PC-9 (cell line): ENCODE results near the gene OR2V1.

Experiments
- EZH2 ChIP-seq: fragments of 200-600 bp; sonication (generic); IDR thresholded peaks from 2 replicates; pipeline ENCODE4 v1.8.0; 2017; ENCODE audit warnings: antibody characterized with exemption, low read depth
- TF ChIP-seq, protein P1 (sequence below): fragments of 200-600 bp; sonication (generic); conservative IDR thresholded peaks from 2 replicates; pipeline ENCODE4 v1.6.1; 2017; ENCODE audit warnings: mixed run types, antibody characterized with exemption, mild to moderate bottlenecking, moderate library complexity

DNA sequence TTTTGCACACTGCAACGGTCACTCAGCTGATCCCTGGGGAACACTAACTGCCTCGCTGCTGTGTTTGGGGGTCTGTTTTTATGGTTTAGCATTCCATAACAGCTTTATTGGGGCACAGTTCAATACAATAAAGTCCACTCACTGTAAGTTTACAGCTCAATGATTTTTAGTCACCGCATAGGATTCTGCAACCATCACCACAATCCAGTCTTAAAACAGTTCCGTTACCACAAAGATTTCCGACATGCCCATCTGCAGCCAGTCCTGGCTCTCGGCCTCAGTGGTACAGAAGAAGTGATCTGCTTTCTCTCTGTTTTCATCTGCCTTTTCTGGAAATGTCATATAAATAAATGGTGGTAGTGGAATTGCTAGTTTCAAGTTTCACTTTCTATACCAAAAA is 40.0 kb upstream of the OR2V1 start:
- TF ChIP-seq, protein P1, sequence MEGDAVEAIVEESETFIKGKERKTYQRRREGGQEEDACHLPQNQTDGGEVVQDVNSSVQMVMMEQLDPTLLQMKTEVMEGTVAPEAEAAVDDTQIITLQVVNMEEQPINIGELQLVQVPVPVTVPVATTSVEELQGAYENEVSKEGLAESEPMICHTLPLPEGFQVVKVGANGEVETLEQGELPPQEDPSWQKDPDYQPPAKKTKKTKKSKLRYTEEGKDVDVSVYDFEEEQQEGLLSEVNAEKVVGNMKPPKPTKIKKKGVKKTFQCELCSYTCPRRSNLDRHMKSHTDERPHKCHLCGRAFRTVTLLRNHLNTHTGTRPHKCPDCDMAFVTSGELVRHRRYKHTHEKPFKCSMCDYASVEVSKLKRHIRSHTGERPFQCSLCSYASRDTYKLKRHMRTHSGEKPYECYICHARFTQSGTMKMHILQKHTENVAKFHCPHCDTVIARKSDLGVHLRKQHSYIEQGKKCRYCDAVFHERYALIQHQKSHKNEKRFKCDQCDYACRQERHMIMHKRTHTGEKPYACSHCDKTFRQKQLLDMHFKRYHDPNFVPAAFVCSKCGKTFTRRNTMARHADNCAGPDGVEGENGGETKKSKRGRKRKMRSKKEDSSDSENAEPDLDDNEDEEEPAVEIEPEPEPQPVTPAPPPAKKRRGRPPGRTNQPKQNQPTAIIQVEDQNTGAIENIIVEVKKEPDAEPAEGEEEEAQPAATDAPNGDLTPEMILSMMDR: no peak
- no peak for TF ChIP-seq EZH2
